OCI-LY1 (cell line): ENCODE measurements around the gene GGPS1.

Experiments
- CTCF ChIP-seq: fragments of 200-600 bp; sonication (generic), shearing (Covaris generic); IDR thresholded peaks from 2 replicates; pipeline ENCODE4 v1.5.1; 2017; ENCODE audit warnings: mild to moderate bottlenecking, antibody characterized with exemption, low read length, moderate library complexity, mixed read lengths
- EZH2 ChIP-seq: fragments of 200-600 bp; sonication (generic), shearing (Covaris generic); IDR thresholded peaks from 2 replicates; pipeline ENCODE4 v1.8.0; 2017; ENCODE audit warnings: borderline replicate concordance, mixed run types, mild to moderate bottlenecking, antibody characterized with exemption, low read length, moderate library complexity, mixed read lengths

- TF ChIP-seq CTCF (peak; percentile 57), EZH2 (no peak)
These were observed 951 bp downstream of the GGPS1 start for GRCh38 chr1:235329139-235329902.
